ENCODE data around the gene SEPSECS. TPM values are rescaled to one million over a fixed set of nuclear protein-coding genes. Genes with fewer than 3 reads are reported as not detected.

Gene SEPSECS
- 8.2 and 8.5 TPM in 2 replicates for total RNA-seq

DNA sequence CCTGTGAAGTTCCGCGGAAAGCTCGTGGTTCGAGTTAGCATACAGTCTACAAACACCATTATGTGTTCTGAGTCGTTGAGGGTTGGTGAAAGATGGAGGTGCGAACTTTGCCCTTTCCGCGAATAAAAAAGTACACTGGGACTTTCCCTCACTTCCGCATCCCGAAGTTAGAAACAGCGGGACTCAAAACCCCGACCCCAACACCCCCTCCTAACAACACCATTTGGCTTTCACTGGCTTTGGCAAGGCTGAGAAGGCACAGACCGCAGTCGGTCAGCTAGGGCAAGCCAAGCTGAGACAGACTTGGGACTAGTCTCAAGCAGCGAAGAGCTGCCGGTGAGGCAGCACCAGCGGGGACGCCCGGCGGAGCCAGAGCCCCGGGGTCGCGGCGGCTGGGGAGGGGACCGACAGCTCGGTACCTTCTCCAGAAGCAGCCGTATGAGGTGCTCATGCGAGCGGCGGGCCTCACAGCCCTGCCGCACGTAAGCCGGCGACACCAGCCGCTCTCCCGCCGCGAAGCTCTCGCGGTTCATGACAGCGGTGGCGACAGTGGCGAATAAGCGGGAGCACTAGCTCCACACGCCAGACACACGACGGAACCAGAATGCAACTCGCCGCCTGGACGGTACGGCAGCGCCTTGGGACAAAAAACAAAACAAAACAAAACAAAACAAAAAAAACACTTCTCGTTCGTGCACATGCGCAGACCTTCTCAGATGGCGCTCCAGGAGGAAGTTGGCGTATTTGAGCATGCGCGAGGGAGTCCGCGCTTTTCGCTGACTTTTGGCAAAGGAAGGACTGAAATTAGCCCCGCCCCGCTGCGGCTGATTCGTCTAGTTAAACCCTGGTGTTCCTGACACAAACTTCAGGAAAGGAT, at the start of gene SEPSECS:
Gene SEPSECS, minus strand, starts transcription at position 613 of the 877 bp plus-strand sequence. Its CDS starts 80 bp downstream, at position 533.

Other genes starting within 250 kb of the SEPSECS start
- gene CCDC149, start 247.4 kb downstream of the SEPSECS start, total RNA-seq = 8.2 and 13.5 TPM in 2 replicates
- 0.12 and 0.22 TPM in 2 replicates for gene LGI2, start 129.5 kb downstream of the SEPSECS start, total RNA-seq
- gene PI4K2B, start 73.6 kb upstream of the SEPSECS start, total RNA-seq = 28.6 and 54.1 TPM in 2 replicates
- gene ZCCHC4, start 152.3 kb upstream of the SEPSECS start, total RNA-seq = 20.0 and 22.1 TPM in 2 replicates
- 27.6 and 36.7 TPM in 2 replicates for gene ANAPC4, start 216.8 kb upstream of the SEPSECS start, total RNA-seq

All from uterine smooth muscle cell (primary cell).